ENCODE results near the gene FGF10. TPM values are rescaled to one million over a fixed set of nuclear protein-coding genes. Genes with fewer than 3 reads are reported as not detected.

FGF10 gene
- total and polyA plus RNA-seq, 2 of the 4 experiments (the other 2 are of a cell fraction), result not detected

DNA sequence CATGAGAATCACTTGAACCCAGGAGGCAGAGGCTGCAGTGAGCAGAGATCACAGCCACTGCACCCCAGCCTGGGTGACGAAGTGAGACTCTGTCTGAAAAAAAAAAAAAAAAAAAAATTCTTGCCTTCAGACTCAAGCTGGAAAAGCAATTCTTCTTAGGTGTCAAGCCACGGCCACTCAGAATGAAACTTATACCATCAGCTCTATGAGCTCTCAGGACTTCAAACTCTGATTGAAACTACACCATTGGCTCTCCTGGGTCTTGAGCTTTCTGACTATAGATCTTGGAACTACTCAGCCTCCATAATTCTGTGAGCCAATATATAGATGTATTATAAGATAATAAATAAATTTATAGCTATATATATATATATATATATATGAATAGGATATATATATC lies 12.9 kb upstream of the FGF10 start:
- intact Hi-C loops (cut with micrococcal nuclease) (no loop called here), dilution Hi-C loops (cut with HindIII; ENCODE audit: low sequenced_read_pairs, unreplicated experiment) (no loop called here), in situ Hi-C loops (cut with MboI; ENCODE audit: low sequenced_read_pairs) (no loop called here)
- H4K8ac ChIP-seq (ENCODE audit: low read depth in 2 of 2, low read length in 2 of 2), result no peak overlapping the region
- no peak overlapping the region for H3K18ac ChIP-seq (ENCODE audit: low read depth, low read length)
- no peaks in the 10 kb centered on the region for H3K4me1 ChIP-seq (ENCODE audit: control insufficient read depth, insufficient read depth, low read length)
- no peak overlapping the region for H3K27ac ChIP-seq (ENCODE audit: insufficient read depth, low read length)
- H3K4me3 ChIP-seq (ENCODE audit: insufficient read depth, low read depth, low read length), result no peak overlapping the region
- CTCF ChIA-PET, result no interaction called here
- H3K27me3 ChIP-seq (ENCODE audit: control insufficient read depth, insufficient read depth, low read length), result no peaks in the 10 kb centered on the region
- H4K20me1 ChIP-seq (ENCODE audit: insufficient read depth, low read length), result no peaks in the 10 kb centered on the region
- ATAC-seq (ENCODE audit: low read depth) (no peak), DNase-seq (no peak)
- H4K5ac ChIP-seq (ENCODE audit: low read depth, low read length), result no peak overlapping the region
- H3K9me3 ChIP-seq (ENCODE audit: control insufficient read depth, insufficient read depth, low read length), result no peaks in the 10 kb centered on the region
- no peak for TF ChIP-seq POLR2A (IDR thresholded peaks at IDR 0.05; ENCODE audit: low read depth, low read length)
- TF ChIP-seq USF2 (IDR thresholded peaks at IDR 0.05; ENCODE audit: low read depth, low read length), result no peak
- TF ChIP-seq RCOR1 (IDR thresholded peaks at IDR 0.05; ENCODE audit: insufficient replicate concordance, low read length), result no peak
- no peak for TF ChIP-seq RFX5 (IDR thresholded peaks at IDR 0.05; ENCODE audit: low read depth, low read length)
- TF ChIP-seq CHD1 (IDR thresholded peaks at IDR 0.05; ENCODE audit: low read depth, low read length), result no peak
- no peak for TF ChIP-seq BHLHE40 (IDR thresholded peaks at IDR 0.05; ENCODE audit: low read depth, low read length)
- H3K4me2 ChIP-seq (ENCODE audit: low read depth, low read length), result no peak overlapping the region
- H3K36me3 ChIP-seq (ENCODE audit: control insufficient read depth, insufficient read depth, low read length), result no peaks in the 10 kb centered on the region
- no peak overlapping the region for H2AFZ ChIP-seq (replicated peaks; ENCODE audit: low read length, poor library complexity)
- no peak overlapping the region for H2BK15ac ChIP-seq (ENCODE audit: low read depth, low read length)
- H3K9ac ChIP-seq (ENCODE audit: low read depth, low read length), result no peak overlapping the region
- no peak overlapping the region for H2BK120ac ChIP-seq (ENCODE audit: low read depth, low read length)
- no peak overlapping the region for H2AK5ac ChIP-seq (ENCODE audit: low read depth, low read length)
- H3K56ac ChIP-seq (ENCODE audit: extremely low read depth, insufficient read depth, low read length), result no peak overlapping the region
- WGBS, 2 experiments (ENCODE audit: extremely low coverage in 2 of 2, insufficient read length in 1 of 2), result no CpG with 5 or more reads among the region's 2 CpGs
- no peaks in the 10 kb centered on the region; the same call in 1 of the 2 replicates for H3K9me1 ChIP-seq (ENCODE audit: insufficient read depth, low read length)
- H2AK9ac ChIP-seq (replicated peaks; ENCODE audit: low read depth, low read length, poor library complexity), result no peak overlapping the region
- H2BK20ac ChIP-seq (ENCODE audit: low read depth, low read length), result no peak overlapping the region
- H3K79me1 ChIP-seq (ENCODE audit: low read depth in 1 of 2, low read length in 2 of 2), result no peaks in the 10 kb centered on the region
- H3K23ac ChIP-seq (ENCODE audit: low read depth, low read length), result no peak overlapping the region
- POLR2A ChIA-PET (ENCODE audit: unreplicated experiment), result no interaction called here
- no peak overlapping the region for H3K14ac ChIP-seq (replicated peaks; ENCODE audit: low read depth, low read length)
- no peak overlapping the region for H3K4ac ChIP-seq (ENCODE audit: low read depth, low read length)
- H4K91ac ChIP-seq (ENCODE audit: insufficient read depth, low read depth, low read length), result no peak overlapping the region
- H2BK5ac ChIP-seq (ENCODE audit: low read depth, low read length, poor library complexity, severe bottlenecking), result no peak overlapping the region
- BruUV-seq (replicated peaks), result no TSS peak
